Stimulated activated CD8-positive, alpha-beta memory T cell treated with anti-CD3 and anti-CD28 coated beads, Interleukin-7, amount 100 ng/mL, for 4 hours (primary cell): ENCODE measurements around the gene IL12A.

Source experiments
- DNase-seq, 2 donors: peaks; one replicate each; pipeline ENCODE4 v3.0.0-alpha.2; 2020; ENCODE audit warnings: low read depth in 2 of 2

Gene IL12A

DNA sequence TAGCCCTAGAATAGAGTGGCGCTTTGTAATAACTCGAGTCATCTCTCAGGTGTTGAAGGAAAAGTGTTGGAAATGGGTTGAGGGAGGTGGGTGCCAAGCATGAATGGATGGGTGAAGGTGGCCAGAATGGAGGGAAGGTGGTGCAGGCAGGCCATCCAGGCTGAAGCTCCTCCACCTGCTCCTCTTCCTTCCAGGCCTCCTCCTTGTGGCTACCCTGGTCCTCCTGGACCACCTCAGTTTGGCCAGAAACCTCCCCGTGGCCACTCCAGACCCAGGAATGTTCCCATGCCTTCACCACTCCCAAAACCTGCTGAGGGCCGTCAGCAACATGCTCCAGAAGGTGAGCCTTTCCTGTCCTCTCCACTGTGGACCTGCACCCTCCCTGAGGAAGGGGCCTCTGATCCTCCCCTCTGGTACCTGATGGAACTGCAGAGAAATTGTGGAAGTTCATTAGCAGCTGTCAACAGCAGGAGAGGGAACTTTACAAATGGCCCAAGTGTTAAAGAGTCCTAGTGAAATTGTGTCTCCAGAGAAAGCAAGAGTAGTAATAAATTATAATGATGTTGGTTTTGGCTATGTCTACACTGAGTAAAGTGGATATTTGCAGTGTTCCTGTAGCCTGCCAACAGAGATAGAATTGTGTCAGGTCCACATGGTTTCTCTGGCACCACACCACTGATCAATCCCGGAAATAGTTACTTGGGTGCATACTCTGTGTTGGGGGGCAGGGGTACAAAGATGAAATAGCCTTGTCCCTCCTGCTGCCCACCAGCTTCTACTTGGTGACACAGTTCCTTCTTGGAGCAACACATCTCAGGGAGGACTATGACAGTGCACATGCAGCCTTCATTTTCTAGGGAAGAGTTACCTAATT, 1.6 kb downstream of the IL12A start:
- DNase-seq, result no peak

GRCh38 chr3:159991591-159991990, 3.0 kb downstream of the IL12A start:
- DNase-seq, result no peak

DNA sequence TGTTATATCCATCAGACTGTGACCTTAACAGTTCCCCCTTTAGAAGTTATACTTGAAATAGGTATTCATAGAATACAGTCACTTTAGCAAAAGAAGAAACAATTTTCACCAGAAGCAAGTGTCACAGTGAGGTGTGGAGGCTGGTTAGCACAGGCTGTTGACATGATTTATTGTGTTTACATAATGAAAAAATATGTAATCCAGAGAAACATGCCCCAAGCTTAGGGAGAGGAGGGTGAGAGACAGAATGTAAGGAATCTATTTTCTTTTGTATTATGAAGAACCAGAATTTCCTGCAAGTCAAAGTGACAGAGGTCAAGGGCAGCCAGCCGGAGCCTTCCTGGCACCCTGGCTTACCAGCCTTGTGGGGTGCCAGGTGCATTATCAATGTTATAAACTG, 4.0 kb downstream of the IL12A start:
- DNase-seq, result no peak

DNA sequence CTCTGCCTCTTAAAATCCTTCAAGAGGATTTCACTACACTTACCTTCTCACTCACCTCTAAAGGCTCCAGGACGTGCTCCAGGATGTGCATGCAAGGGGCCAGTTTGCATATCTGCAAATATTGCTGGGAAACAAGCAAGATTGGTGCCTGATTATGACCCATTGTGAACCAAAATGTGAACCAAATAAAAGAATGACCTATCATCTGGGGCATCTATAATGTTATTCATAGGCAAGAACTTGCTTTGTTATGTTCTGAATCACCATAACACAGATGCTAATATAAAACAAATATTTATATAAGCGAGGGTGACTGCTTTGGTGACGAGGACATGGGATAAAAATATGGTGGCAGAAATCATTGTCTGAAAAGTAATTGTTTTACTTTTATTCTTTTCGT, 5.5 kb downstream of the IL12A start:
- DNase-seq, result no peak

GRCh38 chr3:159995091-159995490, 6.5 kb downstream of the IL12A start:
- DNase-seq, result no peak

GRCh38 chr3:159996018-159996417, 7.4 kb downstream of the IL12A start:
- no peak for DNase-seq

DNA sequence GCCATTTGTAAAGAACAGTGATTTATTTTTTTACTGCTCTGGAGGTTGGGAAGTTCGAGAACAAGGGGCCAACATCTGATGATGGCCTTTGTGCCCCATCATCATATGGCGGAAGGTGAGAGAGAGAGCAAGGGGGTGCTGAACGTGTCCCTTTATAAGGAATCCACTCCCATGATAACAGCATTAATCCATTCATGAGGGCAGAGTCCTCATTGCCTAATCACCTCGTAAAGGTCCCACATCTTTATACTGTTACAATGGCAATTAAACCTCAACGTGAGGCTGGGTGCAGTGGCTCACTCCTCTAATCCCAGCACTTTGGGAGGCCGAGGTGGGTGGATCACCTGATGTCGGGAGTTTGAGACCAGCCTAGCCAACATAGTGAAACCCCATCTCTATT, 8.3 kb downstream of the IL12A start:
- no peak for DNase-seq

GRCh38 chr3:160001148-160001760, 12.6 kb downstream of the IL12A start:
- DNase-seq, result no peak

DNA sequence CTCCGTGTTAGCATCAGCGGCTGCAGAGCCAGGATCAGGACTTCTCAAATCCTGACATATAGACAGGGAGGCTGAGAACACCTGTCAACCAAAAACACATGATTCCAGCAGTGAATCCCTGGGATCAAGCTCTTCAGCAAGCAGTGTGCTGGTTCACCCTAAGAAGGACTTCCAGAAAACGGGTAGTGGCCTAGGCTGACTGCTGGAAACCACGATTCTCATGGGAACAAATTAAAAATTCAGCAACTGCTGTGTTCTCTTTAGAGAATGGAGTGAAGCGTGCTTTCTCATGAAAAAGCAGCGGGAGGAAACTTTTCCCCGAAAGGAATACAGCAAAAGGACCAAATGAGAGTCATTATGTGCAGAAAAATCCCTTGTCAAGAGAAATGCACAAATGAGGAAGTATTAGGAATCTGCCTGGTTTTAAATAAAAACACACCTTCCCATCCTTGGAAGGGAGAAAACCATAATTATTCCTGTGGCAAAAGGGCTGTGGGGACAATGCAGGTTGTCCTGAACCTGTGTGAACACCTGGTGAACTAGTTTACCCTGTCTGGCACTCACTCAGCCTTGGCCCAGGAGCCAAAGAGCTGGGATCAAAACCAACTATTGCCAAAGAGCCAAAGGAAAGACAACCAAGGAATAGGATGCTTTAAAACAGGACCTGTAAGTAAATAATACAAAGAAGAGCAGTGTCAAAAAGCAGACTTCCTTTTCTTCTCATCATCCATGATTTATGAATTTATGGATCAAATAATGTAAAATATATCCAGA, 13.4 kb downstream of the IL12A start:
- DNase-seq, result no peak

- no peak for DNase-seq
Measured at GRCh38 chr3:160003520-160004128, 15.0 kb downstream of the IL12A start.

- no peak for DNase-seq
Measured at GRCh38 chr3:160005004-160005403, 16.4 kb downstream of the IL12A start.

- DNase-seq, result no peak
Measured at GRCh38 chr3:160006282-160007163, 17.9 kb downstream of the IL12A start.

DNA sequence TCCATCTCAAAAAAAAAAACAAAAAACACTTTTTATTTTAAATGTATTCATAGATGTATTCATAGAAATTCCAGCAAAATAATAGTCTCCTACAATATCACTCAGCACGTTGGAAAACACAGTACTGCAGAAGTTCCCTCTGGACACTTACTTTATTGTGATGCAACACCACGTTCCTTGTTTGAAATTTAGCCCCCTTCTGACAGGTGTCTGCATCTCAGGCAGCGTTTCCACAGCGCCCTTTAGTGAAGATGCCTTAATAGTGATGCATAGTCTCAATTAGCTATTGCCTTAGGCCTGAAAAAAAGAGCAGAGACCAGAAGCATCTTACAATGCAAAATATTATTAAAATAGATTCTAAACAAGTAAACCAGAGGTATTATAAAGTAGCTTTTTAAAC, 20.3 kb downstream of the IL12A start:
- DNase-seq, result no peak

DNA sequence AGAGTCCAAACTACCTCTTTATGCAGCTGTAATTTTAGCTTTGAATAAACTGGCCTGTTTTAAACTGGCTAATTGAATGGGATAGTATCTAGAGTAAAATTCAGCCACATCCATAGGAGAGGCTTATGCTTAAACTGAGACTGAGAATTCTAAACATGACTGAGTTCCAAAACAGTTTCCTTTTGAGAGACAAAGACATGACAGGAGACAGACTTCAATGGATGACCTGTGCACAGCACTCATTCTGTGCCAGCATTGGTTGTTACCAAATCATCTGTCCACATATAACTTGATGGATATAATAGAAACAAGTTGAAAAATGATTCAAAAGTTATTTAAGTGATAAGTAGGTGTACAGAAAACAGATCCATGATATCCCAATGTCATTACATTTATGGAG, 20.9 kb downstream of the IL12A start:
- DNase-seq, result no peak

GRCh38 chr3:160010578-160010977, 21.9 kb downstream of the IL12A start:
- DNase-seq, result no peak

GRCh38 chr3:160012108-160012507, 23.5 kb downstream of the IL12A start:
- DNase-seq, result no peak

DNA sequence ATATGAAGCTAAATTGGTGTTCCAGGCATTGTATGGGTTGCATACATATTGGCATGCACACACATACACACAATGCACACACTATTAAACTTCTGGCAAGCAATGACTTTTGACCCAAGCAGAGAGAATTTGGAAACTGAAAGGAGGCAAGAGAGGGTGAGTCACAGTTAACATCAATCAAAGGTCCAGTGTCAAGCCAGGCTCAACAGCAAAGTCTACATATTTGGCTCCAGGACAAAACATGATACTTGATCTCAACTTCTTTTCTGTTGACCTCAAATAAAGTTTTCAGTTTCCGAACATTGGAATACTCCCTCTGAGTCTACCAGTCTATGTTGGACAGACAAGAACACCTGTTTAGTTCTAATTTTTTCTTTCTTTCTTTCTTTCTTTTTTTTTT, 28.3 kb downstream of the IL12A start:
- no peak for DNase-seq

- DNase-seq, result no peak
Measured at GRCh38 chr3:160018959-160019358, 30.3 kb downstream of the IL12A start.

GRCh38 chr3:160020057-160020711, 31.5 kb downstream of the IL12A start:
- DNase-seq, result no peak

- no peak for DNase-seq
Measured at GRCh38 chr3:160022068-160022467, 33.4 kb downstream of the IL12A start.

GRCh38 chr3:160023476-160023875, 34.8 kb downstream of the IL12A start:
- DNase-seq, result no peak
